Fibroblast of lung (primary cell): Measurements from ENCODE around the gene OBSCN. TPM values are rescaled to one million over a fixed set of nuclear protein-coding genes. Genes with fewer than 3 reads are reported as not detected.

ENCODE experiments used
- DNase-seq, 2 donors: peaks; one replicate each; pipeline versions ENCODE4 v3.0.0 to v3.0.0-alpha.2; 2010; ENCODE audit warnings: low read depth in 2 of 2
- H2AFZ ChIP-seq: 2 replicates; pipeline ENCODE4 v1.5.1; 2012; ENCODE audit warnings: low read length, control low read depth, inconsistent platforms
- H3K27ac ChIP-seq: 2 replicates; pipeline ENCODE4 v1.5.1; 2011; ENCODE audit warnings: low read length, control low read depth; ENCODE audit not compliant: insufficient read depth
- H3K27me3 ChIP-seq: 2 replicates; pipeline ENCODE4 v1.5.1; 2011; ENCODE audit warnings: mild to moderate bottlenecking, low read length; ENCODE audit not compliant: control insufficient read depth, insufficient read depth
- H3K36me3 ChIP-seq: 2 replicates; pipeline ENCODE4 v1.5.1; 2011; ENCODE audit warnings: low read length; ENCODE audit not compliant: control insufficient read depth, insufficient read depth
- H3K4me1 ChIP-seq: 2 replicates; pipeline ENCODE4 v1.5.1; 2011; ENCODE audit warnings: low read length; ENCODE audit not compliant: control insufficient read depth, insufficient read depth; ENCODE audit errors: extremely low read depth
- H3K4me2 ChIP-seq: 2 replicates; pipeline ENCODE4 v1.5.1; 2011; ENCODE audit warnings: low read length, control low read depth; ENCODE audit not compliant: insufficient read depth; ENCODE audit errors: extremely low read depth
- H3K4me3 ChIP-seq, 4 experiments: fragments of 200-600 bp in 1 of 4; sonication (generic) in 1 of 4; replicated peaks in 1 of 4; 2 replicates each; pipeline ENCODE4 v1.5.1; 2011 to 2016; ENCODE audit warnings: low read length in 4 of 4, low read depth in 3 of 4, mild to moderate bottlenecking in 3 of 4, control low read depth in 2 of 4, inconsistent platforms in 1 of 4, mixed read lengths in 1 of 4; ENCODE audit not compliant: insufficient read depth in 1 of 4; ENCODE audit errors: control extremely low read depth in 1 of 4
- H3K79me2 ChIP-seq: 2 replicates; pipeline ENCODE4 v1.5.1; 2012; ENCODE audit warnings: mild to moderate bottlenecking, low read length, inconsistent platforms; ENCODE audit not compliant: control insufficient read depth, insufficient read depth
- H3K9ac ChIP-seq: 2 replicates; pipeline ENCODE4 v1.5.1; 2011; ENCODE audit warnings: mild to moderate bottlenecking, low read length, control low read depth; ENCODE audit not compliant: insufficient read depth
- H3K9me3 ChIP-seq: 2 replicates; pipeline ENCODE4 v1.5.1; 2012; ENCODE audit warnings: low read depth, low read length; ENCODE audit not compliant: control insufficient read depth, insufficient read depth
- H4K20me1 ChIP-seq: 2 replicates; pipeline ENCODE4 v1.5.1; 2011; ENCODE audit warnings: low read length; ENCODE audit not compliant: control insufficient read depth, insufficient read depth; ENCODE audit errors: extremely low read depth
- CTCF ChIP-seq, 2 donors: IDR thresholded peaks in 1 of 2; conservative IDR thresholded peaks in 1 of 2; 1 replicate in 1 of 2; 2 replicates in 1 of 2; pipeline ENCODE4 v1.5.1; 2011 to 2012; ENCODE audit warnings: low read length in 2 of 2, control low read depth in 1 of 2, inconsistent platforms in 1 of 2, low read depth in 1 of 2, mild to moderate bottlenecking in 1 of 2
- EZH2 ChIP-seq: IDR thresholded peaks from 2 replicates; pipeline ENCODE4 v1.5.1; 2012; ENCODE audit warnings: low read length, control low read depth, mild to moderate bottlenecking; ENCODE audit errors: missing control alignments
- polyA plus RNA-seq, 2 donors: library from polyadenylated mRNA; depleted of rRNA in 1 of 2; stranded (reverse) in 1 of 2; unstranded in 1 of 2; fragments of >200 nt; gene quantifications; 2 replicates each; pipeline ENCODE4 v1.2.1, GENCODE V29; 2011 to 2012; ENCODE audit warnings: missing spikeins in 1 of 2
- total RNA-seq: library from RNA; depleted of rRNA; stranded (reverse); fragments of >200 nt; gene quantifications from 2 replicates; pipeline ENCODE4 v1.2.1, GENCODE V29; 2014

Gene OBSCN
- total and polyA plus RNA-seq, 2 donors (not counting 1 experiment from before 2014, with no cell fraction given), result 0.87 to 16.8 TPM

GRCh38 chr1:228370941-228371740, 163.3 kb downstream of the OBSCN start:
- H3K4me2 ChIP-seq, result no peak overlapping the region
- no peaks in the 10 kb centered on the region for H3K27me3 ChIP-seq
- H3K9me3 ChIP-seq, result no peaks in the 10 kb centered on the region
- peaks cover 11% of the 10 kb centered on the region for H3K4me1 ChIP-seq
- H3K9ac ChIP-seq, result no peak overlapping the region
- H3K79me2 ChIP-seq, result no peaks in the 10 kb centered on the region
- no peaks in the 10 kb centered on the region for H3K36me3 ChIP-seq
- TF ChIP-seq CTCF (conservative IDR thresholded peaks at IDR 0.05 in 1 of 2, IDR thresholded peaks at IDR 0.05 in 1 of 2; ENCODE audit: low read depth in 1 of 2, low read length in 2 of 2), result no peak
- no peak for TF ChIP-seq EZH2
- no peak for DNase-seq
- no peaks in the 10 kb centered on the region for H4K20me1 ChIP-seq
- no peak overlapping the region for H2AFZ ChIP-seq
- no peak overlapping the region for H3K4me3 ChIP-seq
- no peak overlapping the region for H3K27ac ChIP-seq

- H3K27me3 ChIP-seq, result no peaks in the 10 kb centered on the region
- H3K27ac ChIP-seq, result no peak overlapping the region
- H3K36me3 ChIP-seq, result no peaks in the 10 kb centered on the region
- H2AFZ ChIP-seq, result no peak overlapping the region
- DNase-seq, result no peak
- H3K9me3 ChIP-seq, result no peaks in the 10 kb centered on the region
- TF ChIP-seq EZH2 (no peak), CTCF (conservative IDR thresholded peaks at IDR 0.05 in 1 of 2, IDR thresholded peaks at IDR 0.05 in 1 of 2; ENCODE audit: low read depth in 1 of 2, low read length in 2 of 2) (no peak)
- no peak overlapping the region for H3K4me2 ChIP-seq
- H3K4me3 ChIP-seq, result no peak overlapping the region
- H3K9ac ChIP-seq, result no peak overlapping the region
- H3K4me1 ChIP-seq, result peaks cover 11% of the 10 kb centered on the region
- H3K79me2 ChIP-seq, result no peaks in the 10 kb centered on the region
- H4K20me1 ChIP-seq, result no peaks in the 10 kb centered on the region
Observed at GRCh38 chr1:228371741-228372182, 163.9 kb downstream of the OBSCN start.

GRCh38 chr1:228372183-228373003, 164.5 kb downstream of the OBSCN start:
- no peaks in the 10 kb centered on the region for H3K79me2 ChIP-seq
- no peak overlapping the region for H3K27ac ChIP-seq
- DNase-seq, result no peak
- H3K9ac ChIP-seq, result no peak overlapping the region
- TF ChIP-seq EZH2, result no peak
- no peak for TF ChIP-seq CTCF (conservative IDR thresholded peaks at IDR 0.05 in 1 of 2, IDR thresholded peaks at IDR 0.05 in 1 of 2; ENCODE audit: low read depth in 1 of 2, low read length in 2 of 2)
- peaks cover 11% of the 10 kb centered on the region for H3K4me1 ChIP-seq
- no peak overlapping the region for H3K4me2 ChIP-seq
- H3K27me3 ChIP-seq, result no peaks in the 10 kb centered on the region
- H4K20me1 ChIP-seq, result no peaks in the 10 kb centered on the region
- no peaks in the 10 kb centered on the region for H3K9me3 ChIP-seq
- no peaks in the 10 kb centered on the region for H3K36me3 ChIP-seq
- no peak overlapping the region for H2AFZ ChIP-seq
- no peak overlapping the region for H3K4me3 ChIP-seq
